ENCODE data around the gene BAG5.

BAG5 gene

DNA sequence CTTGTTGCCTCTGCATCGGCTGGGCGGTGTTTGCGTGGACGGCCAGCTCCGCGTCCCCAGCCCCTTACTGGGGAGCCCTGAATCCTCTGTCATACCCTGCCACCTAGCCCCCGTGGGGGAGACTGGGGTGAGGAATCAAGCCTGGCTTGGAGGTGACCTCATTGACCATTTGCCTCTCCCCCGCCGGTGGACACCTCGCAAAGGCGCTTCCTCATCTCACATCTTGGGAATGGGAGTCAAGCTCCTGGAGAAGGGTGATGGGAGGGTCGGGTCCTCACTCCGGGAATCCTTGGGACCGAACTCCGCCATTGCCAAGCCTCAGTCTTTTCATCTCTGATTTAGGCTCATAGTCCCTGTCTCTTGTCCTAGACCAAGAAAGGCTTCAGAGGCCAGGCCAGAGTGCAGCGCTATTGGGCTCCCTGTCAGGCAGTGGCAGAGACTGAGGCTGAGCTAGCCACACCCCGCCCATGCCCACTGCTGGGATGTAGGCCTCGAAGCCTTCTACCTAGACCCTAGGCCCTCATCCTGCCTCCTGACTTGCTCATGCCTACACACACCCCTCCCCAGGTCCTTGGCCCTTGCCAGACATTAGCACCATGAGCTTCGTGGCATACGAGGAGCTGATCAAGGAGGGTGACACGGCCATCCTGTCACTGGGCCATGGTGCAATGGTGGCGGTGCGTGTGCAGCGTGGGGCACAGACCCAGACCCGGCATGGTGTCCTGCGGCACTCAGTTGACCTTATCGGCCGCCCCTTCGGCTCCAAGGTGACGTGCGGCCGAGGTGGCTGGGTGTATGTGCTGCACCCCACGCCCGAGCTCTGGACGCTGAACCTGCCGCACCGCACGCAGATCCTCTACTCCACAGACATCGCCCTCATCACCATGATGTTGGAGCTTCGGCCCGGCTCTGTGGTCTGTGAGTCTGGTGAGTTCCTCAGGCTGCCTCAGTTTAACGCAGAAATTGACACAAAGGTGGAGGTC, 32.8 kb downstream of the BAG5 start:
- TF ChIP-seq CTCF (IDR thresholded peaks at IDR 0.05; ENCODE audit: insufficient read depth, low read length, missing control alignments): no peak
- H3K4me3 ChIP-seq (ENCODE audit: low read depth, low read length): peak overlapping the region; percentile 93
- ChIA-PET CTCF (interaction anchor here (1.0 to 7.3 kb wide), 6 partner anchors 10 to 30 kb away, joined by 3 to 89 read pairs (median 14); no protein-coding TSS in a partner anchor), POLR2A (interaction anchor here (1.0 to 3.1 kb wide), 3 partner anchors 11 kb away, joined by 4 to 20 read pairs (median 6); no protein-coding TSS in a partner anchor)
- DNase-seq (ENCODE audit: low read depth, low spot score): no peak

DNA sequence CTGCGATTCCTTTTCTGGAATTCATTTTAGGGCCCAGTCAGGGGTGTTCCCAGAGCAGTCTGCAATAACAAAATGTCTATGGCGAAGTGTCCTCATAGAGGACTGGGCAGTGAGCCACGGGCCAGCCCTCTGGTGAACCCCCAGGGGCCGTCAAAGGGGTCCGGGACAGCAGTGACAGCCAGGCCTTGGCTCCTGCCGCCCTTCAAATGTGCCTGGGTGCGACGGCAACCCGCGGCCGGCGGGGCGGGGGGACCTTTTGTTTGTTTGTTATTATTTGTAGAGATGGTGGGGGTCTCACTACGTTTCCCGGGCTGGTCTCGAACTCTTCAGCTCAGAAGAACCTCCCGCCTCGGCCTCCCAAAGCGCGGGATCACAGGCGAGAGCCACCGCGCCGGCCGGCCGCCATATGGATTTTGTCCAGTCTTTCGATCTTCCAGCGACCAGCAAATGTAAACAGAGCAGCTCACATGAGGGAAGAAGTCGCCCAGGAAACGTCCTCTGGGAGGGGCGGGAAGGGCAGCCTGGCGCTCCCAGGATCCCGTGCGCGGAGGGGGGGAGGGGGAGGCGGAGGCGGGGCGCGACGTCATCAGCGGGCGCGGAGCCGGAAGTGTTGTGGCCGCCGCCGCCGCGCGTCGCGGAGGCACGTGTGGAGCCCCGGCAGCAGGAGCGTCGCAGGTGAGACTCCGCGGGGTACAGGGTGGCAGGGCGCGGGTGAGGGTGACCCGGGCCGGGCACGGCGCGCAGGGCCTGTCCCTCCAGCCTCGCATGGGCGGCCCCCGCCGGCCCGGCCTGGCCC, 33.7 kb downstream of the BAG5 start, which contains the start of gene TRMT61A:
Gene TRMT61A (plus strand): TSS at position 610 of the 796 bp plus-strand sequence. CDS start 783 bp downstream, outside the sequence.
- no peak for DNase-seq (ENCODE audit: low read depth, low spot score)
- ChIA-PET POLR2A (interaction anchor here (0.9 to 3.1 kb wide), 3 partner anchors 10 to 19 kb away, joined by 3 to 20 read pairs (median 4); no protein-coding TSS in a partner anchor), CTCF (interaction anchor here (0.9 to 7.3 kb wide), 8 partner anchors 10 to 37 kb away, joined by 3 to 89 read pairs (median 8); no protein-coding TSS in a partner anchor)
- H3K4me3 ChIP-seq (ENCODE audit: low read depth, low read length): peak within 1 kb of the TSS; percentile 93
- no peak for TF ChIP-seq CTCF (IDR thresholded peaks at IDR 0.05; ENCODE audit: insufficient read depth, low read length, missing control alignments)

DNA sequence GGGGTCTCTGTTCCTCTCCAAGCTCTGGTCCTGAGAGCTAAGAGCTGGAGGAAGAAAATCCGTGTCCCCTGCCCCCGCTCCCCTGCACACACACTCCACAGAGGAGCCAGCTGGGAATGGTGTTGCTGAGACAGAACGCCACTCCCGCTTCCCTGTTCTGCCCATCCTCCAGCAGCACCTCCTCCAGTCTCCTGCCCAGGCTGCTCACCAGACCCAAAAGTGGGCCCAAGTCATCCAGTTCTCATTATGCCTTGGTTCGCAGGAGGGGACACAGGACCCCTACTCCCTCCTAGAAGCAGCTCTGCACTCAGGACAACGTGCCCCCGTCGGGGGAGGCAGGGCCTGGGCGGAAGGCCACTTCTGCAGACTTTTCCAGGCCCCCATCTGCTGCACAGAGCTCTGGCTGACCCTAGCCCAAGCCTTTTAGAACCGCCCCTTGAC, 34.3 kb downstream of the BAG5 start:
- ChIA-PET CTCF (interaction anchor here (0.8 to 7.3 kb wide), 9 partner anchors 9 to 36 kb away, joined by 3 to 89 read pairs (median 6); no protein-coding TSS in a partner anchor), POLR2A (interaction anchor here (0.9 to 3.1 kb wide), 3 partner anchors 10 to 19 kb away, joined by 3 to 20 read pairs (median 4); no protein-coding TSS in a partner anchor)
- H3K4me3 ChIP-seq (ENCODE audit: low read depth, low read length): peak overlapping the region; percentile 93
- no peak for DNase-seq (ENCODE audit: low read depth, low spot score)
- TF ChIP-seq CTCF (IDR thresholded peaks at IDR 0.05; ENCODE audit: insufficient read depth, low read length, missing control alignments): no peak

GRCh38 chr14:103527408-103528145, 34.9 kb downstream of the BAG5 start:
- peak overlapping the region; percentile 93; the same call in 1 of the 2 replicates for H3K4me3 ChIP-seq (ENCODE audit: low read depth, low read length)
- ChIA-PET POLR2A (interaction anchor here (3.1 kb wide), 1 partner anchor 13 kb away, joined by 20 read pairs; no protein-coding TSS in a partner anchor), CTCF (interaction anchor here (0.8 to 7.3 kb wide), 8 partner anchors 8 to 36 kb away, joined by 3 to 89 read pairs (median 8); no protein-coding TSS in a partner anchor)
- TF ChIP-seq CTCF (IDR thresholded peaks at IDR 0.05; ENCODE audit: insufficient read depth, low read length, missing control alignments): no peak
- DNase-seq (ENCODE audit: low read depth, low spot score): no peak

DNA sequence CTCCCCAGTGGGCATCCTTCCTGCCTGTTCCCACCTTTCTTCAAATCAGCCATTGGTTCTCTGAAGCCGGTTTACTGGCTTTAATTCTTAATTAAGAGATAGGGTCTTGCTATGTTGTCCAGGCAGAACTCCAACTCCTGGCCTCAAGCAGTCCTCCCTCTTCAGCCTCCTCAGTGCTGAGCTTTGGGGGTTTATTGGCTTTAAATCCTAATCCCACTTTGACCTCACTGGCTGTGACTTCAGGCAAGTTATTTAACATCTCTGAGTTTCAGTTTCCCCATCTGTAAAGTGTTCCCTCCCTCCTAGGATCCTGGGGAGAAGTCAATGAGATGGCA, 35.6 kb downstream of the BAG5 start:
- ChIA-PET POLR2A (interaction anchor here (3.1 kb wide), 1 partner anchor 14 kb away, joined by 20 read pairs; no protein-coding TSS in a partner anchor), CTCF (interaction anchor here (3.1 to 7.3 kb wide), 4 partner anchors 8 to 28 kb away, joined by 10 to 89 read pairs (median 46); no protein-coding TSS in a partner anchor)
- DNase-seq (ENCODE audit: low read depth, low spot score): no peak
- no peak overlapping the region for H3K4me3 ChIP-seq (ENCODE audit: low read depth, low read length)
- no peak for TF ChIP-seq CTCF (IDR thresholded peaks at IDR 0.05; ENCODE audit: insufficient read depth, low read length, missing control alignments)

Measured in AG04449 (cell line).